HepG2 (cell line): ENCODE data around the gene TRANK1. TPM values are rescaled to one million over a fixed set of nuclear protein-coding genes. Genes with fewer than 3 reads are reported as not detected.

Experiments
- ATAC-seq: fragments of 200-7000 bp; cut with Tn5 transposase; 3 replicates; pipeline ENCODE4 v1.9.1; 2020; ENCODE audit warnings: mild to moderate bottlenecking, moderate library complexity
- BruUV-seq: library from RNA; stranded (reverse); fragments of 400-500 nt; replicated peaks from 2 replicates; lab custom pipeline; 2021; lab: Mats Ljungman, UMichigan
- CTCF ChIA-PET: fragments of 300-600 bp; formaldehyde crosslinking; extraction: SDS; loops from one replicate; lab custom pipeline; 2021; ENCODE audit warnings: low total read pairs, inconsistent platforms, low intra/inter-chr PET ratio; lab: Yijun Ruan, JAX
- POLR2A ChIA-PET: fragments of 350-600 bp; sonication (Branson Sonifier 250); formaldehyde crosslinking; loops from one replicate; lab custom pipeline; 2020; ENCODE audit warnings: antibody characterized with exemption, inconsistent platforms; lab: Yijun Ruan, JAX
- DNase-seq: peaks from one replicate; pipeline ENCODE4 v3.0.0-alpha.2; 2015; ENCODE audit warnings: low spot score
- FAIRE-seq: peaks from 3 replicates; lab custom pipeline; 2011; peaks lifted over from hg19 to GRCh38; lab: Jason Lieb, UNC
- H2AFZ ChIP-seq: one replicate; pipeline ENCODE4 v1.6.1; 2011; ENCODE audit warnings: low read length, inconsistent platforms
- H3K27ac ChIP-seq: fragments of 300-600 bp; 3 replicates; pipeline ENCODE4 v1.8.0; 2011; ENCODE audit warnings: mixed run types, mild to moderate bottlenecking, mixed read lengths, low read length, inconsistent platforms; ENCODE audit not compliant: insufficient read depth; ENCODE audit errors: extremely low read length
- H3K27me3 ChIP-seq, 2 experiments: fragments of 200-600 bp in 1 of 2; 2 replicates in 1 of 2; 3 replicates in 1 of 2; pipeline versions ENCODE4 v1.6.0 to v1.8.0; 2011; ENCODE audit warnings: low read length in 2 of 2, mild to moderate bottlenecking in 2 of 2, moderate library complexity in 2 of 2, inconsistent platforms in 1 of 2; ENCODE audit not compliant: insufficient read depth in 2 of 2, control insufficient read depth in 1 of 2
- H3K36me3 ChIP-seq, 2 experiments: fragments of 200-600 bp in 1 of 2; replicated peaks in 1 of 2; 2 replicates in 1 of 2; 3 replicates in 1 of 2; pipeline versions ENCODE4 v1.5.1 to v1.8.0; 2011; ENCODE audit warnings: low read length in 2 of 2, inconsistent platforms in 1 of 2; ENCODE audit not compliant: insufficient read depth in 2 of 2, control insufficient read depth in 1 of 2
- H3K4me1 ChIP-seq: 2 replicates; pipeline ENCODE4 v1.5.1; 2012; ENCODE audit warnings: low read length, inconsistent platforms; ENCODE audit not compliant: insufficient read depth
- H3K4me2 ChIP-seq: 2 replicates; pipeline ENCODE4 v1.6.0; 2011; ENCODE audit warnings: low read depth, low read length, inconsistent platforms
- H3K4me3 ChIP-seq, 3 experiments: fragments of 200-600 bp in 1 of 3; sonication (generic), shearing (Covaris generic) in 1 of 3; replicated peaks in 1 of 3; 2 replicates each; pipeline ENCODE4 v1.5.1; 2011 to 2016; ENCODE audit warnings: low read length in 3 of 3, inconsistent platforms in 2 of 3, low read depth in 2 of 3, mild to moderate bottlenecking in 2 of 3, control low read depth in 1 of 3, mixed read lengths in 1 of 3; ENCODE audit not compliant: insufficient read depth in 1 of 3
- H3K79me2 ChIP-seq: one replicate; pipeline ENCODE4 v1.6.1; 2011; ENCODE audit warnings: low read length, inconsistent platforms; ENCODE audit not compliant: insufficient read depth
- H3K9ac ChIP-seq: 2 replicates; pipeline ENCODE4 v1.6.0; 2011; ENCODE audit warnings: mild to moderate bottlenecking, low read depth, low read length, inconsistent platforms; ENCODE audit not compliant: insufficient read depth
- H3K9me3 ChIP-seq: 2 replicates; pipeline ENCODE4 v1.5.1; 2012; ENCODE audit warnings: mild to moderate bottlenecking, low read length
- H4K20me1 ChIP-seq: 2 replicates; pipeline ENCODE4 v1.6.0; 2011; ENCODE audit warnings: inconsistent platforms, mild to moderate bottlenecking, low read length, moderate library complexity; ENCODE audit not compliant: insufficient read depth
- ARNT2 ChIP-seq: sonication (generic); formaldehyde crosslinking; IDR thresholded peaks from 2 replicates; pipeline ENCODE4 v1.8.0; 2022; ENCODE audit warnings: mild to moderate bottlenecking, low read depth, missing genetic modification reagents, moderate library complexity
- CHCHD3 ChIP-seq: sonication (generic); formaldehyde crosslinking; IDR thresholded peaks from 2 replicates; pipeline ENCODE4 v1.8.0; 2022; ENCODE audit warnings: mild to moderate bottlenecking, missing genetic modification reagents, moderate library complexity
- FOXO4 ChIP-seq: sonication (generic); formaldehyde crosslinking; conservative IDR thresholded peaks from 2 replicates; pipeline ENCODE4 v1.8.1; 2023; ENCODE audit warnings: missing genetic modification reagents
- MYPOP ChIP-seq: sonication (generic); formaldehyde crosslinking; IDR thresholded peaks from 2 replicates; pipeline ENCODE4 v1.8.1; 2023; ENCODE audit warnings: mild to moderate bottlenecking, moderate library complexity, missing genetic modification reagents
- NR3C1 ChIP-seq: sonication (generic); formaldehyde crosslinking; IDR thresholded peaks from 2 replicates; pipeline ENCODE4 v1.4.0; 2020; ENCODE audit warnings: missing genetic modification reagents
- PHF21A ChIP-seq: sonication (generic); formaldehyde crosslinking; IDR thresholded peaks from 2 replicates; pipeline ENCODE4 v1.5.0; 2020; ENCODE audit warnings: mild to moderate bottlenecking, missing genetic modification reagents
- THRA ChIP-seq: sonication (generic); formaldehyde crosslinking; IDR thresholded peaks from 2 replicates; pipeline ENCODE4 v1.4.0; 2020; ENCODE audit warnings: missing genetic modification reagents, borderline replicate concordance
- TIGD3 ChIP-seq: sonication (generic); formaldehyde crosslinking; IDR thresholded peaks from 2 replicates; pipeline ENCODE4 v1.5.1; 2020; ENCODE audit warnings: mild to moderate bottlenecking, missing genetic modification reagents, borderline replicate concordance
- ZNF17 ChIP-seq: sonication (generic); formaldehyde crosslinking; IDR thresholded peaks from 2 replicates; pipeline ENCODE4 v1.5.0; 2020; ENCODE audit warnings: mild to moderate bottlenecking, missing genetic modification reagents
- ZNF335 ChIP-seq: sonication (generic); formaldehyde crosslinking; IDR thresholded peaks from 2 replicates; pipeline ENCODE4 v1.4.0; 2020; ENCODE audit warnings: missing genetic modification reagents
- ZNF354B ChIP-seq: sonication (generic); formaldehyde crosslinking; IDR thresholded peaks from 2 replicates; pipeline ENCODE4 v1.8.0; 2022; ENCODE audit warnings: mild to moderate bottlenecking, missing genetic modification reagents
- ZNF441 ChIP-seq: sonication (generic); formaldehyde crosslinking; IDR thresholded peaks from 2 replicates; pipeline ENCODE4 v1.7.0; 2021; ENCODE audit warnings: missing genetic modification reagents, borderline replicate concordance
- ZNF512B ChIP-seq: sonication (generic); formaldehyde crosslinking; IDR thresholded peaks from 2 replicates; pipeline ENCODE4 v1.5.1; 2020; ENCODE audit warnings: missing genetic modification reagents, mild to moderate bottlenecking, borderline replicate concordance
- ZNF570 ChIP-seq: sonication (generic); formaldehyde crosslinking; IDR thresholded peaks from 2 replicates; pipeline ENCODE4 v1.4.0; 2020; ENCODE audit warnings: mild to moderate bottlenecking, missing genetic modification reagents, borderline replicate concordance
- WGBS: methylation state at CpG from one replicate; pipeline ENCODE4 v1.1.6; 2017; ENCODE audit warnings: low lambda C conversion rate; 5-methylcytosine and 5-hydroxymethylcytosine counted together
- in situ Hi-C: cut with HindIII; loops from 2 replicates; pipeline ENCODE4 v1.10.0; 2017; ENCODE audit warnings: low pct_unique_long_range_greater_than_20kb; ENCODE audit not compliant: extremely low pct_ligation_motif_present
- intact Hi-C: fragments of 100-400 bp; cut with micrococcal nuclease; formaldehyde crosslinking; loops from one replicate; pipeline ENCODE4 v1.10.0; 2022; ENCODE audit not compliant: unreplicated experiment
- polyA plus RNA-seq, 8 experiments: library from polyadenylated mRNA; depleted of rRNA in 3 of 8; stranded (reverse) in 7 of 8; unstranded in 1 of 8; fragments of >200 nt; fragmentation: Illumina TruSeq in 4 of 8; extraction: Trizol in 4 of 8; gene quantifications; 2 replicates each; pipeline versions ENCODE4 v1.2.1 to v1.2.3, GENCODE V29; 2011 to 2016; ENCODE audit warnings: low read depth in 4 of 8, missing spikeins in 1 of 8, mixed read lengths in 1 of 8; ENCODE audit not compliant: insufficient read depth in 1 of 8
- total RNA-seq, 5 experiments: library from RNA; depleted of rRNA; stranded (reverse); fragments of >200 nt; fragmentation: Illumina TruSeq; extraction: Trizol; gene quantifications; 2 replicates each; pipeline ENCODE4 v1.2.3, GENCODE V29; 2016; ENCODE audit warnings: low read depth in 1 of 5

Gene TRANK1
- total and polyA plus RNA-seq, 2 of the 13 experiments (the other 11 are each of a cell fraction or from before 2014, with no cell fraction given) = 0.13 to 0.32 TPM

GRCh38 chr3:36991923-36992805, 47.3 kb upstream of the TRANK1 start:
- intact Hi-C loops = no loop called here
- in situ Hi-C loops = no loop called here
- POLR2A ChIA-PET = interaction anchor here (0.8 to 2.2 kb wide), 18 partner anchors 10 to 1173 kb away, joined by 3 to 11 read pairs (median 4); partner anchors contain the start of gene OXSR1
- Histone ChIP-seq H3K36me3 (peaks cover 0 to 13% of the 10 kb centered on the region in 2 experiments; a peak in 2 of 5 replicates), H3K27ac (peak overlapping the region; percentile 96), H4K20me1 (peaks cover 20% of the 10 kb centered on the region), H3K4me2 (peak overlapping the region; percentile 88), H3K4me3 (peak overlapping the region; percentile 72 to 89 (median 77)), H3K79me2 (peaks cover 59% of the 10 kb centered on the region), H3K9me3 (no peaks in the 10 kb centered on the region), H3K4me1 (peaks cover 47% of the 10 kb centered on the region), H3K9ac (peak overlapping the region; percentile 97), H2AFZ (no peak overlapping the region), H3K27me3 (no peaks in the 10 kb centered on the region; a peak in 1 of 5 replicates)
- under 1% methylated on average over 19 of the region's 24 CpGs for WGBS
- DNase-seq (peak; percentile 46), ATAC-seq (peak; percentile 6), FAIRE-seq (no peak)
- TSS peak; percentile 66 for BruUV-seq
- CTCF ChIA-PET = no interaction called here
- no peak for TF ChIP-seq ZNF570
- no peak for TF ChIP-seq ZNF17 (CRISPR knock-in tag)
- no peak; the same call in 1 of the 2 replicates for TF ChIP-seq ZNF441 (CRISPR knock-in tag)
- no peak for TF ChIP-seq ZNF512B (CRISPR knock-in tag)
- TF ChIP-seq THRA = no peak
- no peak for TF ChIP-seq CHCHD3 (CRISPR knock-in tag)
- no peak for TF ChIP-seq NR3C1 (CRISPR knock-in tag)
- TF ChIP-seq FOXO4 (CRISPR knock-in tag) = peak; percentile 99
- TF ChIP-seq TIGD3 (CRISPR knock-in tag) = peak; percentile 83
- no peak for TF ChIP-seq PHF21A (CRISPR knock-in tag)
- no peak for TF ChIP-seq MYPOP (CRISPR knock-in tag)
- TF ChIP-seq ARNT2 (CRISPR knock-in tag) = 0 out of 2 replicates have a peak, but pooled peaks have one; percentile 36
- TF ChIP-seq ZNF354B = no peak
- TF ChIP-seq ZNF335 = peak; percentile 4; the same call in 1 of the 2 replicates
